Panc1 (cell line): ENCODE results near the gene GLT1D1.

Experiments
- POLR2AphosphoS5 ChIP-seq: IDR thresholded peaks from 2 replicates; pipeline ENCODE4 v1.6.1; 2012; ENCODE audit warnings: mild to moderate bottlenecking, low read depth, low read length, moderate library complexity
- TF ChIP-seq, protein P1 (sequence below): fragments of 450-650 bp; IDR thresholded peaks from 2 replicates; pipeline ENCODE4 v1.5.1; 2017; ENCODE audit warnings: mild to moderate bottlenecking
- TF ChIP-seq, protein P2 (sequence below), 2 experiments: IDR thresholded peaks; 2 replicates each; pipeline ENCODE4 v1.6.1; 2011 to 2012; ENCODE audit warnings: low read depth in 2 of 2, control low read depth in 1 of 2, low read length in 1 of 2, mild to moderate bottlenecking in 1 of 2, moderate library complexity in 1 of 2; ENCODE audit not compliant: insufficient read depth in 1 of 2

- TF ChIP-seq, protein P1, sequence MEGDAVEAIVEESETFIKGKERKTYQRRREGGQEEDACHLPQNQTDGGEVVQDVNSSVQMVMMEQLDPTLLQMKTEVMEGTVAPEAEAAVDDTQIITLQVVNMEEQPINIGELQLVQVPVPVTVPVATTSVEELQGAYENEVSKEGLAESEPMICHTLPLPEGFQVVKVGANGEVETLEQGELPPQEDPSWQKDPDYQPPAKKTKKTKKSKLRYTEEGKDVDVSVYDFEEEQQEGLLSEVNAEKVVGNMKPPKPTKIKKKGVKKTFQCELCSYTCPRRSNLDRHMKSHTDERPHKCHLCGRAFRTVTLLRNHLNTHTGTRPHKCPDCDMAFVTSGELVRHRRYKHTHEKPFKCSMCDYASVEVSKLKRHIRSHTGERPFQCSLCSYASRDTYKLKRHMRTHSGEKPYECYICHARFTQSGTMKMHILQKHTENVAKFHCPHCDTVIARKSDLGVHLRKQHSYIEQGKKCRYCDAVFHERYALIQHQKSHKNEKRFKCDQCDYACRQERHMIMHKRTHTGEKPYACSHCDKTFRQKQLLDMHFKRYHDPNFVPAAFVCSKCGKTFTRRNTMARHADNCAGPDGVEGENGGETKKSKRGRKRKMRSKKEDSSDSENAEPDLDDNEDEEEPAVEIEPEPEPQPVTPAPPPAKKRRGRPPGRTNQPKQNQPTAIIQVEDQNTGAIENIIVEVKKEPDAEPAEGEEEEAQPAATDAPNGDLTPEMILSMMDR = no peak
- no peak for TF ChIP-seq POLR2AphosphoS5
- TF ChIP-seq, protein P2, sequence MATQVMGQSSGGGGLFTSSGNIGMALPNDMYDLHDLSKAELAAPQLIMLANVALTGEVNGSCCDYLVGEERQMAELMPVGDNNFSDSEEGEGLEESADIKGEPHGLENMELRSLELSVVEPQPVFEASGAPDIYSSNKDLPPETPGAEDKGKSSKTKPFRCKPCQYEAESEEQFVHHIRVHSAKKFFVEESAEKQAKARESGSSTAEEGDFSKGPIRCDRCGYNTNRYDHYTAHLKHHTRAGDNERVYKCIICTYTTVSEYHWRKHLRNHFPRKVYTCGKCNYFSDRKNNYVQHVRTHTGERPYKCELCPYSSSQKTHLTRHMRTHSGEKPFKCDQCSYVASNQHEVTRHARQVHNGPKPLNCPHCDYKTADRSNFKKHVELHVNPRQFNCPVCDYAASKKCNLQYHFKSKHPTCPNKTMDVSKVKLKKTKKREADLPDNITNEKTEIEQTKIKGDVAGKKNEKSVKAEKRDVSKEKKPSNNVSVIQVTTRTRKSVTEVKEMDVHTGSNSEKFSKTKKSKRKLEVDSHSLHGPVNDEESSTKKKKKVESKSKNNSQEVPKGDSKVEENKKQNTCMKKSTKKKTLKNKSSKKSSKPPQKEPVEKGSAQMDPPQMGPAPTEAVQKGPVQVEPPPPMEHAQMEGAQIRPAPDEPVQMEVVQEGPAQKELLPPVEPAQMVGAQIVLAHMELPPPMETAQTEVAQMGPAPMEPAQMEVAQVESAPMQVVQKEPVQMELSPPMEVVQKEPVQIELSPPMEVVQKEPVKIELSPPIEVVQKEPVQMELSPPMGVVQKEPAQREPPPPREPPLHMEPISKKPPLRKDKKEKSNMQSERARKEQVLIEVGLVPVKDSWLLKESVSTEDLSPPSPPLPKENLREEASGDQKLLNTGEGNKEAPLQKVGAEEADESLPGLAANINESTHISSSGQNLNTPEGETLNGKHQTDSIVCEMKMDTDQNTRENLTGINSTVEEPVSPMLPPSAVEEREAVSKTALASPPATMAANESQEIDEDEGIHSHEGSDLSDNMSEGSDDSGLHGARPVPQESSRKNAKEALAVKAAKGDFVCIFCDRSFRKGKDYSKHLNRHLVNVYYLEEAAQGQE (IDR thresholded peaks at IDR 0.05; ENCODE audit: insufficient read depth in 1 of 2, low read depth in 2 of 2, low read length in 1 of 2) = no peak
These were observed 113.0 kb downstream of the GLT1D1 start for GRCh38 chr12:128966203-128966810.
